Calu3 (cell line): ENCODE data around the gene RPL35A. TPM values are rescaled to one million over a fixed set of nuclear protein-coding genes. Genes with fewer than 3 reads are reported as not detected.

Source experiments
- BruUV-seq: library from RNA; stranded (reverse); fragments of 400-500 nt; replicated peaks from 2 replicates; lab custom pipeline; 2021; lab: Mats Ljungman, UMichigan
- CTCF ChIA-PET: fragments of 300-600 bp; sonication (Branson Sonifier 250); formaldehyde crosslinking; loops from one replicate; lab custom pipeline; 2022; ENCODE audit warnings: antibody characterized with exemption; lab: Charles Lee
- DNase-seq: peaks from one replicate; pipeline ENCODE4 v3.0.0; 2022
- H3K27ac Mint-ChIP-seq: one replicate; pipeline ENCODE4 v1.8.0; 2022; ENCODE audit warnings: mixed read lengths; ENCODE audit not compliant: unreplicated experiment
- H3K27me3 Mint-ChIP-seq: one replicate; pipeline ENCODE4 v1.8.0; 2022; ENCODE audit warnings: mixed read lengths; ENCODE audit not compliant: unreplicated experiment
- H3K36me3 Mint-ChIP-seq: one replicate; pipeline ENCODE4 v1.8.0; 2022; ENCODE audit warnings: mild to moderate bottlenecking, moderate library complexity, mixed read lengths; ENCODE audit not compliant: insufficient read depth, unreplicated experiment
- H3K4me1 Mint-ChIP-seq: one replicate; pipeline ENCODE4 v1.8.0; 2022; ENCODE audit warnings: mild to moderate bottlenecking, low read depth, mixed read lengths; ENCODE audit not compliant: unreplicated experiment
- H3K4me3 Mint-ChIP-seq: one replicate; pipeline ENCODE4 v1.8.0; 2022; ENCODE audit warnings: mild to moderate bottlenecking, low read depth, moderate library complexity, mixed read lengths; ENCODE audit not compliant: unreplicated experiment
- H3K9me3 Mint-ChIP-seq: one replicate; pipeline ENCODE4 v1.8.0; 2022; ENCODE audit warnings: low read depth, mixed read lengths; ENCODE audit not compliant: unreplicated experiment
- intact Hi-C: fragments of 100-400 bp; cut with micrococcal nuclease; formaldehyde crosslinking; loops from one replicate; pipeline ENCODE4 v1.10.0; 2022; ENCODE audit not compliant: unreplicated experiment
- total RNA-seq: library from RNA; stranded (reverse); gene quantifications from 2 replicates; pipeline ENCODE4 v1.2.3, GENCODE V29; 2022
- TF ChIP-seq, protein P1 (sequence below): fragments of 200-600 bp; IDR thresholded peaks from one replicate; pipeline ENCODE4 v1.8.0; 2022; ENCODE audit warnings: antibody characterized with exemption; ENCODE audit not compliant: unreplicated experiment

Gene RPL35A
- total RNA-seq, 1 experiment from 2014 or later, result 711 TPM

DNA sequence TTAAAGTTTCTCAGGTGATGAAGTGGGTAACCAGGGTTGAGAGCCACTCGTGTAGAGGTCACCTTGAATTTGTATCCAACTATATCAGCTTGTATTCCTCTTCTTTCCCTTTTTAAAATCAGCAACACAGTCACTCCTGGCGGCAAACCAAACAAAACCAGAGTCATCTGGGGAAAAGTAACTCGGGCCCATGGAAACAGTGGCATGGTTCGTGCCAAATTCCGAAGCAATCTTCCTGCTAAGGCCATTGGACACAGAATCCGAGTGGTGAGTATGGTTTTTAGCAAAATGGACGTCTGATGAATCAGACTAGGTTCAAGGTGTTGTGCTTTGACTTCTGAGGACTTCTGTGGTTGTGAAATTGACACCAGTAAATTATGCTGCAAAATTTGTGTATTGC, 3.9 kb downstream of the RPL35A start:
- H3K27ac Mint-ChIP-seq, result peak overlapping the region; percentile 76
- CTCF ChIA-PET, result no interaction called here
- no peaks in the 10 kb centered on the region for H3K9me3 Mint-ChIP-seq
- BruUV-seq, result no TSS peak
- H3K4me1 Mint-ChIP-seq, result peaks cover 28% of the 10 kb centered on the region
- H3K4me3 Mint-ChIP-seq, result no peak overlapping the region
- intact Hi-C loops, result no loop called here
- TF ChIP-seq, protein P1, sequence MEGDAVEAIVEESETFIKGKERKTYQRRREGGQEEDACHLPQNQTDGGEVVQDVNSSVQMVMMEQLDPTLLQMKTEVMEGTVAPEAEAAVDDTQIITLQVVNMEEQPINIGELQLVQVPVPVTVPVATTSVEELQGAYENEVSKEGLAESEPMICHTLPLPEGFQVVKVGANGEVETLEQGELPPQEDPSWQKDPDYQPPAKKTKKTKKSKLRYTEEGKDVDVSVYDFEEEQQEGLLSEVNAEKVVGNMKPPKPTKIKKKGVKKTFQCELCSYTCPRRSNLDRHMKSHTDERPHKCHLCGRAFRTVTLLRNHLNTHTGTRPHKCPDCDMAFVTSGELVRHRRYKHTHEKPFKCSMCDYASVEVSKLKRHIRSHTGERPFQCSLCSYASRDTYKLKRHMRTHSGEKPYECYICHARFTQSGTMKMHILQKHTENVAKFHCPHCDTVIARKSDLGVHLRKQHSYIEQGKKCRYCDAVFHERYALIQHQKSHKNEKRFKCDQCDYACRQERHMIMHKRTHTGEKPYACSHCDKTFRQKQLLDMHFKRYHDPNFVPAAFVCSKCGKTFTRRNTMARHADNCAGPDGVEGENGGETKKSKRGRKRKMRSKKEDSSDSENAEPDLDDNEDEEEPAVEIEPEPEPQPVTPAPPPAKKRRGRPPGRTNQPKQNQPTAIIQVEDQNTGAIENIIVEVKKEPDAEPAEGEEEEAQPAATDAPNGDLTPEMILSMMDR, result no peak
- H3K27me3 Mint-ChIP-seq, result no peaks in the 10 kb centered on the region
- DNase-seq, result no peak
- peaks cover 90% of the 10 kb centered on the region for H3K36me3 Mint-ChIP-seq

DNA sequence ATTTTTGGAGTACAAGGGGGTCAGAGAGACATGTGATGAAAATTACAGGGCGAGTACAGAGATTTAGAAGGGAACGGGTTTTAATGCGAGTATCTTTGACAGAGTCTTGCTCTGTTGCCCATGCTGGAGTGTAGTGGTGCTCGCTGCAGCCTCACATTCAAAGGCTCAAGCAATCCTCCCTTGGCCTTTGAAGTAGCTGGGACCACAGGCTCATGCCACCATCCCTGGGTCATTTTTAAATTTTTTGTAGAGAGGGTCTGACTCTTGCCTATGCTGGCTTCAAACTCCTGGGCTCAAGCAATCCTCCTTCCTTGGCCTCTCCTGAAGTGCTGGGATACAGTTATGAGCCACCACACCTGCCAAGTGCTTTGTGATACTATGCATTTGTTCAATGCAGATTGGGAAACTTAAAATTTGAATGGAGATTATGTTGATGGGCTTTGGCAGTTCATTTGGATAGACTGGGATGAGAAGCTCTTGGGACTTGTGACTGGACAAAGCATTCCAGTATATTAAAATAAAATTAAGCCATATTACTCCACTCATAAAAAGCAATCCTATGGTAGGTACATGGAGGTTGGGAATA, 6.0 kb downstream of the RPL35A start:
- TF ChIP-seq, protein P1, result no peak
- Mint-ChIP-seq H3K9me3 (no peaks in the 10 kb centered on the region), H3K36me3 (peaks cover 89% of the 10 kb centered on the region), H3K4me1 (peaks cover 31% of the 10 kb centered on the region), H3K4me3 (no peak overlapping the region), H3K27ac (no peak overlapping the region), H3K27me3 (no peaks in the 10 kb centered on the region)
- CTCF ChIA-PET, result no interaction called here
- intact Hi-C loops, result no loop called here
- no peak for DNase-seq
- BruUV-seq, result no TSS peak

DNA sequence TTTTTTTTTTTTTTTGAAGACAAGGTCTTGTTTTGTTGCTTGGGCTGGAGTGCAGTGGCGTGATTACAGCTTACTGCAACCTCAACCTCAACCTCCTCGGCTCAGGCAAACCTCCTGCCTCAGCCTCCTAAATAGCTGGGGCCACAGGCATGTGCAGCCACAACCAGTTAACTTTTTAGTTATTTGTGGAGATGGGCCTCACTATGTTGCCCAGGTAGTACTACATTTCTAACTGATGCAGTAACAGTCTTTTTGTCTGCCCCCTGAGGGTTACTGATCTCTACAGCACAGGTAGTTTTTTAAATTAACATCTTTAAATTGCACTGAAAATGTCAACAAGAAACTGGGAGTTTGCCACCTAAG, 6.6 kb downstream of the RPL35A start:
- DNase-seq, result no peak
- no peaks in the 10 kb centered on the region for H3K27me3 Mint-ChIP-seq

DNA sequence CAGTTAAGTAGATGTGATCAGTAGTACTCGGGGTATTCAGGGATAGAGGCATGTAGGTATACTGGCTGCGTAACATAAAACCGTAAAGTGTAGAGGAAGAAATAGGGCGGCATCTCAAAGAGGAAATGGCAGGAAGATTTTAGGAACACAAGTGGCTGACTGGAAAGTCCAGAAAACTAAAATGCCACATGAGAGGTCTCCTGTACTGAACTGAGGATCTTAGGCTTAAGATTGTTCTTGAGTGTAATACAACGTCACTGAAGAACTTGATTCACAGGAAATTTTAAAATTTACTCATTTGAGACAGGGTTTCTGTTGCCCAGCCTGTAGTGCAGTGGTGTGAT, 7.8 kb downstream of the RPL35A start:
- Mint-ChIP-seq H3K36me3 (peaks cover 73% of the 10 kb centered on the region), H3K27ac (peak overlapping the region; percentile 51), H3K27me3 (no peaks in the 10 kb centered on the region), H3K9me3 (no peaks in the 10 kb centered on the region), H3K4me3 (no peak overlapping the region), H3K4me1 (peaks cover 34% of the 10 kb centered on the region)
- DNase-seq, result no peak
- CTCF ChIA-PET, result interaction anchor here (1.0 kb wide), 1 partner anchor 8 kb away, joined by 3 read pairs; no protein-coding TSS in a partner anchor
- BruUV-seq, result no TSS peak
- intact Hi-C loops, result no loop called here
- TF ChIP-seq, protein P1, result no peak

More for the DNA sequence above, 6.6 kb downstream of the RPL35A start:
- Mint-ChIP-seq H3K9me3 (no peaks in the 10 kb centered on the region), H3K36me3 (peaks cover 84% of the 10 kb centered on the region), H3K4me3 (no peak overlapping the region), H3K4me1 (peaks cover 34% of the 10 kb centered on the region), H3K27ac (peak overlapping the region; percentile 51)
- no TSS peak for BruUV-seq
- intact Hi-C loops, result no loop called here
- CTCF ChIA-PET, result no interaction called here
- TF ChIP-seq, protein P1, result no peak
